GM19099 (cell line): ENCODE results near the gene C12orf57.

Experiments
- POLR2A ChIP-seq: IDR thresholded peaks from 3 replicates; pipeline ENCODE4 v1.6.1; 2011; ENCODE audit warnings: low read depth; ENCODE audit not compliant: insufficient read length; ENCODE audit errors: extremely low read depth

Gene C12orf57

GRCh38 chr12:6978611-6979011 is 34.8 kb downstream of the C12orf57 start:
- peak; percentile 23 for TF ChIP-seq POLR2A

- no peak for TF ChIP-seq POLR2A
Observed at GRCh38 chr12:6979021-6979420, 35.2 kb downstream of the C12orf57 start.

- TF ChIP-seq POLR2A = peak; percentile 29
Observed at GRCh38 chr12:6979453-6979852, 35.6 kb downstream of the C12orf57 start.

- no peak for TF ChIP-seq POLR2A
Observed at GRCh38 chr12:6980075-6980474, 36.3 kb downstream of the C12orf57 start.

- TF ChIP-seq POLR2A = no peak
Observed at GRCh38 chr12:6980740-6981139, 36.9 kb downstream of the C12orf57 start.

GRCh38 chr12:6981152-6982052 is 37.6 kb downstream of the C12orf57 start:
- TF ChIP-seq POLR2A = no peak

GRCh38 chr12:6982532-6982931 is 38.7 kb downstream of the C12orf57 start:
- no peak for TF ChIP-seq POLR2A

GRCh38 chr12:6987956-6988553 is 44.2 kb downstream of the C12orf57 start:
- TF ChIP-seq POLR2A = no peak
